Vagina (tissue), 2 donors: ENCODE results near the gene MSH3. TPM values are rescaled to one million over a fixed set of nuclear protein-coding genes. Genes with fewer than 3 reads are reported as not detected.

Source experiments
- DNase-seq, 2 donors: peaks; one replicate each; pipeline ENCODE4 v3.0.0-alpha.2; 2017; ENCODE audit errors: extremely low spot score in 2 of 2
- H3K27ac ChIP-seq: fragments of 200-600 bp; sonication (generic); one replicate; pipeline ENCODE4 v1.5.1; 2019
- H3K27me3 ChIP-seq: fragments of 200-600 bp; sonication (generic); one replicate; pipeline ENCODE4 v1.5.1; 2019
- H3K36me3 ChIP-seq, 2 donors: fragments of 200-600 bp; sonication (generic); one replicate each; pipeline ENCODE4 v1.5.1; 2017 to 2019
- H3K4me1 ChIP-seq: fragments of 200-600 bp; sonication (generic); one replicate; pipeline ENCODE4 v1.5.1; 2019
- H3K4me3 ChIP-seq, 2 donors: fragments of 200-600 bp; sonication (generic); 1 replicate in 1 of 2; 2 replicates in 1 of 2; pipeline ENCODE4 v1.5.1; 2016 to 2019
- H3K9me3 ChIP-seq: fragments of 200-600 bp; sonication (generic); one replicate; pipeline ENCODE4 v1.5.1; 2019
- POLR2A ChIP-seq, 2 donors: fragments of 450-650 bp; IDR thresholded peaks; one replicate each; pipeline ENCODE4 v1.6.1; 2017; ENCODE audit warnings: antibody characterized with exemption in 2 of 2, mild to moderate bottlenecking in 2 of 2, moderate library complexity in 2 of 2
- POLR2AphosphoS5 ChIP-seq, 2 donors: sonication (generic); formaldehyde crosslinking; IDR thresholded peaks; one replicate each; pipeline ENCODE4 v1.9.0; 2017; ENCODE audit warnings: antibody characterized with exemption in 2 of 2, mild to moderate bottlenecking in 2 of 2, low read depth in 1 of 2; ENCODE audit not compliant: insufficient read depth in 1 of 2
- intact Hi-C: fragments of 100-400 bp; cut with DNase I; formaldehyde crosslinking; loops from one replicate; pipeline ENCODE4 v1.15.1; 2023
- total RNA-seq: library from RNA; depleted of rRNA; stranded (reverse); fragments of >200 nt; gene quantifications from one replicate; pipeline ENCODE4 v1.2.3, GENCODE V29; 2016
- TF ChIP-seq, protein P1 (sequence below), 3 experiments: fragments of 450-650 bp in 2 of 3; fragments of 200-600 bp in 1 of 3; sonication (generic) in 1 of 3; IDR thresholded peaks; one replicate each; pipeline ENCODE4 v1.5.1; 2017 to 2019; ENCODE audit warnings: antibody characterized with exemption in 3 of 3, mild to moderate bottlenecking in 2 of 3, moderate library complexity in 2 of 3

MSH3 gene
- total RNA-seq, 1 donor from 2014 or later = 30.0 TPM

DNA sequence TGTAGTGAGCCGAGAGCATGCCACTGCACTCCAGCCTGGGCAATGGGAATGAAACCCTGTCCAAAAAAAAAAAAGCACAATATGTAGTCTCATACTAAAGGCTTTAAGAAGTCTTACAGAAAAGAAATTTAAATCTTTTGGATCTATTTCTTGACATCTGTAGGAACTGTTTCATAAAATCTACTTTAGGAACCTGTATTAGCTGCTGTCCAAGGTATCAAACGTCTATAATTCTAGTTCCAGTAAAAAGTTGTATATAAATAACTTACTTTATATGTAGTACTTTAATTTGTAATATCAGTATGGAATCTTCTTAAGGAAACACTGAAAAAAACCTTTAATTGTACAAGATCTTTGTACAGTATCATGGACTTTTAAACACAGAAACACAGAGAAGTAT, 199.0 kb downstream of the MSH3 start:
- no peaks in the 10 kb centered on the region for H3K4me1 ChIP-seq
- no peaks in the 10 kb centered on the region for H3K27me3 ChIP-seq
- no peak overlapping the region for H3K27ac ChIP-seq
- DNase-seq = no peak
- peaks cover 0 to 19% of the 10 kb centered on the region in 2 donors for H3K36me3 ChIP-seq
- intact Hi-C loops = no loop called here
- no peak for TF ChIP-seq POLR2AphosphoS5 (IDR thresholded peaks at IDR 0.05; ENCODE audit: insufficient read depth in 1 of 2, low read depth in 1 of 2)
- TF ChIP-seq, protein P1, sequence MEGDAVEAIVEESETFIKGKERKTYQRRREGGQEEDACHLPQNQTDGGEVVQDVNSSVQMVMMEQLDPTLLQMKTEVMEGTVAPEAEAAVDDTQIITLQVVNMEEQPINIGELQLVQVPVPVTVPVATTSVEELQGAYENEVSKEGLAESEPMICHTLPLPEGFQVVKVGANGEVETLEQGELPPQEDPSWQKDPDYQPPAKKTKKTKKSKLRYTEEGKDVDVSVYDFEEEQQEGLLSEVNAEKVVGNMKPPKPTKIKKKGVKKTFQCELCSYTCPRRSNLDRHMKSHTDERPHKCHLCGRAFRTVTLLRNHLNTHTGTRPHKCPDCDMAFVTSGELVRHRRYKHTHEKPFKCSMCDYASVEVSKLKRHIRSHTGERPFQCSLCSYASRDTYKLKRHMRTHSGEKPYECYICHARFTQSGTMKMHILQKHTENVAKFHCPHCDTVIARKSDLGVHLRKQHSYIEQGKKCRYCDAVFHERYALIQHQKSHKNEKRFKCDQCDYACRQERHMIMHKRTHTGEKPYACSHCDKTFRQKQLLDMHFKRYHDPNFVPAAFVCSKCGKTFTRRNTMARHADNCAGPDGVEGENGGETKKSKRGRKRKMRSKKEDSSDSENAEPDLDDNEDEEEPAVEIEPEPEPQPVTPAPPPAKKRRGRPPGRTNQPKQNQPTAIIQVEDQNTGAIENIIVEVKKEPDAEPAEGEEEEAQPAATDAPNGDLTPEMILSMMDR (IDR thresholded peaks at IDR 0.05) = no peak
- TF ChIP-seq POLR2A (IDR thresholded peaks at IDR 0.05) = no peak
- peaks cover 10% of the 10 kb centered on the region for H3K9me3 ChIP-seq
- no peak overlapping the region for H3K4me3 ChIP-seq

DNA sequence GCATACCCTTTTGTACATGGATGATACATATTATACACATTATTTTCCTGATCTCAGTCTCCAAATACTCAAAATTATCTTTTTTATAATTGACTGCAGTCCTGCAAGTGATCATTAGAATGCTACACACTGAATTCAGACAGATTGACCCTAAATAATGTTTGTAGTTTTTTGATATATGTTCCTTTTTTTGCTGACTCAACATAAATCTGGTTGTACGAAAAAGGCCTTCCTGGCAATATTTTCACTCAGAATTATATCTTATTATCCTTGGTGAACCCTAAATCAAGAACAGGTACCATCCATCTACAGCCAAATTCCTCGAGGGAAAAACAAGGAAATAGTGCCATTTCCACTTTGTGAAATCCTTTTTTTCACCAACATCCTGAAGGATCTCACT, 200.1 kb downstream of the MSH3 start:
- H3K4me1 ChIP-seq = no peaks in the 10 kb centered on the region
- H3K9me3 ChIP-seq = peaks cover 5% of the 10 kb centered on the region
- TF ChIP-seq POLR2A (IDR thresholded peaks at IDR 0.05) (no peak), POLR2AphosphoS5 (IDR thresholded peaks at IDR 0.05; ENCODE audit: insufficient read depth in 1 of 2, low read depth in 1 of 2) (no peak)
- TF ChIP-seq, protein P1 (IDR thresholded peaks at IDR 0.05) = no peak
- no peak overlapping the region for H3K4me3 ChIP-seq
- H3K27ac ChIP-seq = no peak overlapping the region
- H3K27me3 ChIP-seq = no peaks in the 10 kb centered on the region
- intact Hi-C loops = no loop called here
- DNase-seq = no peak
- peaks cover 0 to 12% of the 10 kb centered on the region in 2 donors for H3K36me3 ChIP-seq

DNA sequence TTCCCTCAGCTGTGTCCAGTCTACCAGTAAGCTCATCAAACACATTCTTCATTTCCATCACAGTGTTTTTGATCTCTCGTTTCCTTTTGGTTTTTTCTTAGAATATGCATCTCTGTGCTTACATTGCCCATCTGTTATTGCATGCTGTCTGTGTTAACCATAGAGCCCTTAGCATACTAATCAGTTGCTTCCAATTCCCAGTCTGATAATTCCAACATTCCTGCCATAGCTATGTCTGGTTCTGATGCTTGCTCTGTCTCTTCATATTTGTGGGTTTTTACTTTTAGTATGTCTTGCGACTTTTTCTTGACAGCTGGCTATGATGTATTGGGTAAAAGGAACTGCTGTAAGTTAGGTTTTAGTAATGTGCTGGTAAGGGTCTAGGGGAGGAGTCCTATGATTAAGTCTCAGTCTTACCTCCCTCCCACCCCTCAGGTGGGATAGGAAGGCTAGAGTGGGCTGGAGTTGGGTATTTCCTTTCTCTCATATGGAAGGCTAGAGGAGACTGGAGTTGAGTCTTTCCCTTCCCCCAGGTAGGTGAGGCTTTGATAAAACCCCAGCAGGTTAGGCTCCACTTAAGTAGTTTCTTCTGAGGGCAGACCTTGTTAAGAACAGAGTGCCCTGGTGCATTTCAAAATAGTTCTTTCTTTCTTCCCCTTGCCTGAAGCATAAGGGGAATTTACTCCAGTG, 206.6 kb downstream of the MSH3 start:
- H3K36me3 ChIP-seq = peaks cover 0 to 6% of the 10 kb centered on the region in 2 donors
- no peaks in the 10 kb centered on the region for H3K9me3 ChIP-seq
- no peaks in the 10 kb centered on the region for H3K27me3 ChIP-seq
- no peak overlapping the region for H3K27ac ChIP-seq
- intact Hi-C loops = no loop called here
- H3K4me3 ChIP-seq = no peak overlapping the region
- no peaks in the 10 kb centered on the region for H3K4me1 ChIP-seq
- DNase-seq = no peak
- TF ChIP-seq POLR2AphosphoS5 (IDR thresholded peaks at IDR 0.05; ENCODE audit: insufficient read depth in 1 of 2, low read depth in 1 of 2) (no peak), POLR2A (IDR thresholded peaks at IDR 0.05) (no peak)
- TF ChIP-seq, protein P1 (IDR thresholded peaks at IDR 0.05) = no peak

DNA sequence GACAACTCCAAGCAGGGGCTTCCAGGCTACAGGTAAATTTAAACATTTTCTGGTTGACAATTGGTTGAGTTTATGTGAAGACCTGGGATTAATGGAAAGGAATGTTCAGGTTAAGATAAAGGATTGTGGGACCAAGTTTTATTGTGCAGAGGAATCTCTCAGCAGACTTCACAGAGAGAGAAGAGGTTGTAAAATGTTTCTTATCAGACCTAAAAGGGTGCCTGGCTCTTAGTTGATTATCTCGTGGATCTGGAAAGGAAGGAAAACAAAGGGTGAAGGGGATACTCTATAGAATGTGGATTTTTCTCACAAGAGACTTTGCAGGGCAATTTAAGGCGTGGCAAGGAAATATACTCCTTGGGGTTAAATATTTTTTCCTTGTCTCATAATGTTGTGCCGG, 209.3 kb downstream of the MSH3 start:
- no peak overlapping the region for H3K27ac ChIP-seq
- no peaks in the 10 kb centered on the region for H3K9me3 ChIP-seq
- TF ChIP-seq POLR2A (IDR thresholded peaks at IDR 0.05) = no peak
- no peak for TF ChIP-seq POLR2AphosphoS5 (IDR thresholded peaks at IDR 0.05; ENCODE audit: insufficient read depth in 1 of 2, low read depth in 1 of 2)
- TF ChIP-seq, protein P1 (IDR thresholded peaks at IDR 0.05) = no peak
- H3K4me3 ChIP-seq = no peak overlapping the region
- H3K4me1 ChIP-seq = no peaks in the 10 kb centered on the region
- intact Hi-C loops = no loop called here
- no peaks in the 10 kb centered on the region for H3K27me3 ChIP-seq
- DNase-seq = no peak
- H3K36me3 ChIP-seq = peaks cover 0 to 5% of the 10 kb centered on the region in 2 donors

DNA sequence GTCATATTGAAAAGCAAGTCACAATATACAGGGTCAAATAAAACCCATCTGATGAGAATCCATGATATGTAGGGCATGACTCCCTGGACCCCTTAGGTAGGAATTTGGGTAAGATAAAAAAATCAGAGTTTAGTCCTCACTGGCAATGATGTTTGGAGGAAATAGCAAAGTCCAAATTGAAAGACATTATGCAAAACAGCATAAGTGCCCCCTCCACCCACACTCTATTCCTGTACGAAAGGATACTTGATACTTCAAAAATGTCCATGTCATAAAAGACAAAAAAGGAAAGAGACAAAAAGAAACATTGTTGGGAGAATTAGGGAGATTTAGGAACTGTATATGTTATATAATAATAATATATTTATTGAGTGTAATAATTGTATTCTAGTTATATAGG, 209.7 kb downstream of the MSH3 start:
- H3K27ac ChIP-seq = no peak overlapping the region
- no peaks in the 10 kb centered on the region for H3K4me1 ChIP-seq
- TF ChIP-seq POLR2AphosphoS5 (IDR thresholded peaks at IDR 0.05; ENCODE audit: insufficient read depth in 1 of 2, low read depth in 1 of 2) (no peak), POLR2A (IDR thresholded peaks at IDR 0.05) (no peak)
- TF ChIP-seq, protein P1 (IDR thresholded peaks at IDR 0.05) = no peak
- intact Hi-C loops = no loop called here
- no peak for DNase-seq
- no peaks in the 10 kb centered on the region for H3K27me3 ChIP-seq
- no peaks in the 10 kb centered on the region for H3K9me3 ChIP-seq
- no peak overlapping the region for H3K4me3 ChIP-seq
- peaks cover 0 to 5% of the 10 kb centered on the region in 2 donors for H3K36me3 ChIP-seq
